Stimulated activated CD8-positive, alpha-beta memory T cell treated with anti-CD3 and anti-CD28 coated beads, Interleukin-15, amount 100 ng/mL, for 48 hours (primary cell): ENCODE measurements around the gene SLC44A4.
A peak's percentile ranks its signal among the peaks of the same experiment; 100 is the strongest.
"Not testable (repeated sequence)": the region's sequence is repeated elsewhere in the genome, so short reads cannot be mapped to it uniquely, and the experiment has no call there.

ENCODE experiments used
- DNase-seq, 2 donors: peaks; one replicate each; pipeline ENCODE4 v3.0.0-alpha.2; 2020; ENCODE audit warnings: low read depth in 2 of 2

The SLC44A4 gene

DNA sequence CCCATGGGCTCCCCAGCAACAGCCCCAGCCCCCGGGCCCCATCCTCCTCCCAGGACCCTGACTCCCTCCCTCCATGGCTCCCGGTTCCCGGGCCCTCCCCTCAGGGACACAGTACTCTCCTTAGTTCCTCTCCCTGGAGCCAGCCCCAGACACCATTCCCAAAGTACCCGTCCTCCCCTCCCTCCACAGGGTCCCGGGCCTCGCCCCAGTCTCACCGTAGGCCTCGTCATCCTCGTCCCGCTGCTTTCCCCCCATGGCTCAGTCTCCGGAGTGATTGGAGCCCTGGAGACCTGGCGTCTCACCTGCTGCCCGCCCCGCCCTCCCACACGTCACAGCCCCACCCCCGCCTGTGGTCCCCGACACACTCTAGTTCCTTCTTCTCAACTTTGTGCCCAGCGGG is at the start of gene SLC44A4:
SLC44A4 (minus strand) TSS at position 272 of the 400 bp plus-strand sequence; CDS start at position 255, 17 bp downstream.
- no peak for DNase-seq

DNA sequence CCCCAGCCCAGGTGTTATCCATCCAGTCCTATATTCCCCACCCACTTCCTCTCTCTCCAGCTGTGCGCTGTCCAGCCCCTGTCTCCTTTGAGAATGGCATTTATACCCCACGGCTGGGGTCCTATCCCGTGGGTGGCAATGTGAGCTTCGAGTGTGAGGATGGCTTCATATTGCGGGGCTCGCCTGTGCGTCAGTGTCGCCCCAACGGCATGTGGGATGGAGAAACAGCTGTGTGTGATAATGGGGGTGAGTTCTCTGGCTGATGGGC is 49.8 kb upstream of the SLC44A4 start:
- no peak for DNase-seq

DNA sequence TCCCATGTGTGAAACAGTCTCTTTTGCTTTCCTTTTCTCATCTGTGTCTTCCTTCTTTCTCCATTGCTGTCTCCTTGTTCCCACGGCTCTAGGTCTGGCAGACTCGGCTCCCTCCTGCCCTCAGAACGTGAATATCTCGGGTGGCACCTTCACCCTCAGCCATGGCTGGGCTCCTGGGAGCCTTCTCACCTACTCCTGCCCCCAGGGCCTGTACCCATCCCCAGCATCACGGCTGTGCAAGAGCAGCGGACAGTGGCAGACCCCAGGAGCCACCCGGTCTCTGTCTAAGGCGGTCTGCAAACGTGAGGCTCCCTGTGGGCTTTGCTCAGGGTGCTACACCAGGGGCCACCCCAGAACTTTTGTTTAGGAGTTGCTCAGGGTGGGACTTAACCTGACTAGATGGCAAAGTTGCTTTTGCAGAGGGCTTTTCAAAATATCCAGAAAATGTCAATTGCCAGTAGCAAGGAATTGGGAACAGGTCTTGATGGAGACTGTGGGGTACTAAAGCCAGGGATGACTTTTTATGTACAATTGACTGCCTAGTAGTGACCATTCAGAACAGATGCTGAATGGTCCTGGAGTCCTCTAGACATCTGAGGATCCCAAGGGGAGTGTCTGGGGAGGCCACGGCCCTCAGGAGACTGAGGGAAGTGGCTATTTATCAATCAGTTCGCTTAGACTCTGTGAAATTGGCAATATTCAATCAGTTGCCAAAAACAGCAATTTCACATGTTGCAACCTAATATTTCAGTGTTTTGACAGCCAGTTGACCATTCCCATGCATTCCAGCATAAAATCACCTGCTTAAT is 49.3 kb upstream of the SLC44A4 start:
- no peak for DNase-seq

DNA sequence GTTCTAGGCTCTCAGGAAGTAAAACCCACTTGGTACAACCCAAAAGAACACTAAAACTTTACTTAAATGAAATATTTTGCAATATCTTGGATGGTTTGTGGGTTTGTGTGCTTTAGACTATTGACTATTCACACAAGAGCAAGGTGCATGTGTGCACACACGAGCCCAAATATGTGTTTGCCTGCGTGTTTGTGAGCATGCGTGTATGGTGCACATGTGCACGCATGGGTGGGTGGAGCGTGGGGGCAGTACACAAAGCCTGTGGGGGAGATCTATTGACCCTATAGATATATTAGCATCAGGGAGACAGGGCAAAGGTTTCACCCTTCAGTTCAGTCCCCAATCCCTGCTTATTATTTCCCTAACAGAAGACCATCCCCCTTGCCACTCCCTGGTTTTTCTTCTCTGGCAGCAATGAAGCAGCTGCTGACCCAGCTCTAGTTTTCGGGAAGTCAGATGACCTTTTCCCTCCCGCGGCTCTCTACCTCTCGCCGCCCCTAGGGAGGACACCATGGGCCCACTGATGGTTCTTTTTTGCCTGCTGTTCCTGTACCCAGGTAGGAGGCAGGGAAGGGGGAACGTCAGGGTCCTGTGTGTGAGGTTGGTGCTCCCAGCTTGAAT is 48.6 kb upstream of the SLC44A4 start, which contains the start of gene C2:
C2 (plus strand) TSS at position 476 of the 621 bp plus-strand sequence; CDS start at position 512, 36 bp downstream.
- DNase-seq: no peak

DNA sequence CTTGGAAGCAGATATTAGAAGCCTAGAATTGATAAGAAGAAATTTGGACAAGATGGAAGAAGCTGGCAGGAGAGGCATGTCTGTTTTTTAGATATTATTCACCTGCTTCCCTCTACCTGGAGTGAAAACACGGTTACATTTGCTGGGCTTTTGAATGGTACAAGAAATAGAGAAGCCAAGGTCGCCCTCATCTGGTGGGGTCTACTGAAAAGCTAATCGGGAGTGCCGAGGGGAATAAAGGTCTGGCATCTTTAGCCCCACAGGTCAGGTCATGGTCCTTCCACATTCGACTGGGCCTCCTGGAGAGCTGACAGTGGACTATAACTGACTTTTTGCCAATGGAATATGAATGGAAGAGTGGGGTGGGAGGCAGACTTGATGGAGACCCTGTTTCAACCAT is 44.1 kb upstream of the SLC44A4 start:
- DNase-seq: no peak

DNA sequence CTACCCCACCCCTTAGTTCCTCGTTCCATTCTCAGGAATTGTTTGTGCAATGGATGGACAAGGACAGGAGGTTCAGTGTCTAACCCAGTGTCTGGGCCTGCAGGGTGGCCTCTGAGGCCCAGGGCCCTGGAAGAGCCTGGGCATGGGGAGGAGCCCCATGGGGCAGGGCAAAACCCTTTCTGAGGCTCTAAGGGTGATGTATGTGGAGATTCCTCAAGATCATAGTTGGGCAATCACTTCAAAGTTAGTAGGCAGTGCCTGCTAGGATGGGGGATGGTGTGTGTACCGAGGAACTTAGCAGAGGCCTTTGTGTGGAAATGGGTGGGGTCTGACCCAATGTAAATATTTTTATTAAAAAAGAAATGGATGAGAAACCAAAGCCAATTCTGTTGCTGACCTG is 42.0 kb upstream of the SLC44A4 start:
- DNase-seq: no peak

DNA sequence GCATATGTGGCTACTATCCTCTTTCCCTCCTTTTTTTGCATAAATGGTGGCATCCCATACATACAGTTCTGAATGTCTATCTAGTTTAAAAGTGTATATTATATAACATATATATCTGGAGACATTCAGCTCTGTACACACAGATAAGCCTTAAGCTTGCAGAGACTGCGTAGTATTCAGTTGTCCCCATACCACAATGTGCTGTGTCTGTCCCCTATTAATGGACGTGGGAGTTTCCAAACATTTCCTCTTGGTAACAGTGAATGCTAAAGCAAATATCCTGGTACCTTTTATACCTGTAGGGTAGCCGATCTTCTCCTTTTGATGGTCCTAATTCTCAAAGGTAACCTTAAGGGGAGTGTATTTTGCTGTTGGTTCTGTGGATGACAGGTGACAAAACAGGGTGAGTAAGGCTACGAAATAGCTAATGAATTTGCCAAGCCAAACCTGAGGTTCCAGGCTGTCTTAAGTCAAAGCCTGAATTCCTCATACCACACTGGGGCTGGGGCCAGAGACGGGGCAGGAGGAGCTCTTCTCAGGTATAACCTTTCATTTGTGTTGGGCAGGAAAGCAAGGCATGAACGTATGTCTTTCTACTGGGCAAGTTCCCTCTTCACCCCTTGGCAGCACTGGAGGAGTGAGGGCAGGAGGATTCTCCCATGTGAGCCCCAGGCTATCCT is 41.0 kb upstream of the SLC44A4 start:
- DNase-seq: no peak

DNA sequence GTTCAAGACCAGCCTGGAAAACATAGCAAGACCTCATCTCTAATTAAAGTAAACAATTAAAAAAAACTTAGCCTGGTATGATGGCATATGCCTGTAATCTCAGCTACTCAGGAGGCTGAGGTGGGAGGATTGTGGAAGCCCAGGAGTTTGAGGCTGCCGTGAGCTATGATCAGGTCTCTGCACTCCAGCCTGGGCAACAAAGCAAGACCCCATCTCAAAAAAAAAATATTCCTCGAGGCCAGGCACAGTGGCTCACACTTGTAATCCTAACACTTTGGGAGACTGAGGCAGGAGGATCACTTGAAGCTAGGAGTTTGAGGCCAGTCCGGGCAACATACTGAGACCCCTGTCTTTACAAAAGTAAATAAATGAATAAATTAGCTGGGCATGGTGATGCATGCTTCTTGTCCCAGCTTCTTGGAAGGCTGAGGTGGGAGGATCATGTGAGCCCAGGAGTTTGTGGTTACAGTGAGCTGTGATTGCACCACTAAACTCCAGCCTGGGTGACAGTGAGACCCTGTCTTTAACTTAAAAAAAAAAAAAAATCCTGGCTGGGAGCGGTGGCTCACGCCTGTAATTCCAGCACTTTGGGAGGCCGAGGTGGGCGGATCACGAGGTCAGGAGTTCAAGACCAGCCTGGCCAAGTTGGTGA is 39.4 kb upstream of the SLC44A4 start:
- DNase-seq: no peak

DNA sequence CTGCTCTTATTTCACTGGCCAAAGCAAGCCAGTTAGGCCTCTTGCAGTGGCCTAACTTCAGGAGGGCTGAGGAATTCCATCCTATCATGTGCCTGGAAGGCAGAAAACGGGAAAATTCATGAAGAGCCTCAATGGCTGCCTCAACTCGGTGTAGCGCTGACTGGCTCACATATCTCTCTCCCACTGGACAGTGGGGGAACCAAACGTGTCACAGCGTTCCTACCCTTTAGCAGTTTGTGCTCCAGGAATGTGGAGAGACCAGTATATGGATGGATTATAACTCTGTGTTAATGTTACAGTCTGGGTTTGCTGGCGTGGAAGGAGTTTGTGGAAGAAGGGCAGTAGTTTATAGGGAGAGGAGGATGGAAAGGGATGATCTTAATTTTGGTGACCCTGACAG is 37.0 kb upstream of the SLC44A4 start:
- no peak for DNase-seq

DNA sequence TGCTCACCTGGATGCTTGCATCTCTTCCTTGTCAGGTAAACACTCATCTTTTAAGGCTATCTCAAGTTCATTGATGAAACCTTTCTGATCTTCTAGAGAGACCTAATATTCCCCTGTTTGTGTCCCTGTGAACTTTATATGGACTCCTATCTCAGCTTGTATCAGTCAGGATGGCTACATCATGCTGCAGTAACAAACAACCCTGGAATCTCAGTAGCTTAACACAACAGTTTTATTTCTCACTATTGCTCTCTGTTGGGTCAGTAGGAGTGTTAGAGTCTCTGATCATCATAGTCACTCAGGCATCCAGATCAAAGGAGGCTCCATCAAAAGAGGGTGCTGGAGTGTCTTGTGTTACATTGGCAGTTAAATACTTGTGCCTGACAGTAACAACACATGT is 36.6 kb upstream of the SLC44A4 start:
- no peak for DNase-seq

DNA sequence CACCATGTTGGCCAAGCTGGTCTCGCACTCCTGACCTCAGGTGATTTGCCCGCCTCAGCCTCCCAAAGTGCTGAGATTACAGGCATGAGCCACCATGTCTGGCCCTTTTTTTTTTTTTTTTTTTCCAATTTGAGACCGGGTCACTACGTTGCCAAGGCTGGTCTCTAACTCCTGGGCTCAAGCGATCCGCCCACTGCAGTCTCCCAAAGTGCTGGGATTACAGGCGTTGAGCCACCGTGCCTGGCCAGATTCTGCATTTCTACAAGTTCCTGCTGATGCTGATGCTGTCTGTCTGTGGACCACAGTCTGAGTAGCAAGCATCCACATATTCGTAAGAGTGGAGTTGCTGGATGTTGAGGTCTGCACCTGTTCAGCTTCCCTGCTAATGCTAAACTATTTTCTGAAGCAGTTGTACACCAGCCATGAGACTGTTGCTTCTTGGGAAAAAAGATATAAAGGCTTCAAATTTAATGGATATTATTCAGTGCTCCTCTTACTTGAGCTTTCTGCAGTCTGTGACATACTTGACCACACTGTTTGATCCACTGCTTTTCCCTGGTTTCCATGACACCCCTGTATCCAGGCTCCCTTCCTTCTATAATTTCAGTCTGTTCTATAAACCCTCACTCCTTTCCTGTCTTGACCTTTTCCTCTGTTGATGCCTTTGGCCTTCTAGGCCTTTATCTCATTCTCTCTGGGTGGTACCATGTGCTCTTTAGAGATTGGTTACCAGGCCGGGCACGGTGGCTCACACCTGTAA is 33.2 kb upstream of the SLC44A4 start:
- DNase-seq: no peak

DNA sequence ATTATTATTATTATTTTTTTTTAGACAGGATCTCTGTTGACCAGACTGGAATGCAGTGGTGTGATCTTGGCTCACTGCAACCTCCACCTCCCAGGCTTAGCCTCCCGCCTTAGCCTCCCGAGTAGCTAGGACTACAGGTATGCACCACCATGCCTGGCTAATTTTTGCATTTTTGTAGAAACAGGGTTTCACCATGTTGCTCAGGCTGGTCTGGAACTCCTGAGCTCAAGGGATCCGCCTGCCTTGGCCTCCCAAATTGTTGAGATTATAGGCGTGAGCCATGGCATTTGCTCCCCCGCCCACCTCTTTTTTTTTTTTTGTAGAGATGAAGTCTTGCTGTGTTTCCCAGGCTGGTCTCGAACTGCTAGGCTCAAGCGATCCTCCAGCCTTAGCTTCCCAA is 30.5 kb upstream of the SLC44A4 start:
- DNase-seq: not testable (repeated sequence)

DNA sequence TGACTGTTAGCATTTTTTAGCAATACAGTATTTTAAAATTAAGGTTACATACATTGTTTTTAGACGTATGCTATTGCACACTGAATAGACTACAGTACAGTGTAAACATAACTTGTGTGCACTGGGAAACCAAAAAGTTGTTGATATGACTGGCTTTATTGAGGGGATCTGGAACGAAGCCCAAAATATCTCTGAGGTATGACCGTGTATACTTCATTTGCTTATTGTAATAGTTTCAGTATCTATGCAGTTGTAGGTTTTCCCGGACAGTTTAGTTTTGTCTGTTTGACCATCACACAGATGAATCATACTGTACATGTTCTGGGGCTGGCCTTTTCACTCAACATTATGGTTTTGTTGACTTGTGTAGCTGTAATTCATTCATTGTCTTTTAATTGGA is 30.0 kb upstream of the SLC44A4 start:
- DNase-seq: no peak

DNA sequence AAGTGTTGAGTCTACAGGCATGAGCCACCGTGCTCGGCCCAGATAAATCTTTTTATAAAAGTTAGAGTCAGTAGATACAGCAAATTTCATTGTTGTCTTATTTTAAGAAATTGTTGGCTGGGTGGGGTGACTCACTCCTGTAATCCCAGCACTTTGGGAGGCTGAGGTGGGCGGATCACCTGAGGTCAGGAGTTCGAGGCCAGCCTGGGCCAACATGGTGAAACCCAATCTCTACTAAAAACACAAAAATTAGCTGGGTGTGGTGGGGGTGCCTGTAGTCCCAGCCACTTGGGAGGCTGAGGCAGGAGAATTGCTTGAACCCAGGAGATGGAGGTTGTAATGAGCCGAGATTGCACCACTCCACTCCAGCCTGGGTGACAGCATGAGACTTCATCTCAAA is 29.5 kb upstream of the SLC44A4 start:
- DNase-seq: not testable (repeated sequence)

DNA sequence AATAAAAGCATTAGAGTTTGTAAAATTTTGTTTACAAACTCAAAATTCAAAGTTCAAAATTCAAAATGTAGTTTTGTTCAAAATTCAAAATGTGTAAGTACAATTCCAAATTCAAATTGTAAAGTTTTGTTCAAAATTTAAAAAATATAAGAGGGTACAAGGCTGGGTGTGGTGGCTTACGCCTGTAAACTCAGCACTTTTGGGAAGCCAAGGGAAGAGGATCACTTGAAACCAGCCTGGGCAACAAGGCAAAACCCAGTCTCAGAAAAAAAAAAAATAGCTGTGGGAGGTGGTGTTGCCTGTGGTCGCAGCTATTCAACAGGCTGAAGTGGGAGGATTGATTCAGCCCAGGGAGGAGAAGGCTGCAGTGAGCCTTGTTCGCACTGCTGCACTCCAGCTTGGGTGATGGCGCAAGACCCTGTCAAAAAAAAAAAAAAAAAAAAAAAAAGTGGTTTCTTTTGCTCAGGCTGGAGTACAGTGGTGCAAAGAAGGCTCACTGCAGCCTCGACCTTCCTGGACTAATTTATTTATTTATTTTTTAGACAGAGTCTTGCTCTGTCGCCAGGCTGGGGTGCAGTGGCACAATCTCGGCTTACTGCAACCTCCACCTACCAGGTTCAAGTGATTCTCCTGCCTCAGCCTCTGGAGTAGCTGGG is 28.5 kb upstream of the SLC44A4 start:
- DNase-seq: no peak

DNA sequence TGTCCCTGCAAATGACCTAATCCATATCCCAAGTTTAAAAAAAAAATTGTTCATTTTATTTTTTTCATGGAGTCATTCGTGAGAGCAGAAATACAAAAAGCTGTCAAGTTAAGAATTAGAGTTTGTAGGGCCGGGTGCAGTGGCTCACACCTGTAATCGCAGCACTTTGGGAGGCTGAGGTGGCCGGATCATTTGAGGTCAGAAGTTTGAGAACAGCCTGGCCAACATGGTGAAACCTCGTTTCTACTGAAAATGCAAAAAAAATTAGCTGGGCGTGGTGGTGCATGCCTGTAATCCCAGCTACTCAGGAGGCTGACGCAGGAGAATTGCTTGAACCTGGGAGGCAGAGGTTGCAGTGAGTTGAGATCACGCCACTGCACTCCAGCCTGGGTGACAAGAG is 27.9 kb upstream of the SLC44A4 start:
- DNase-seq: not testable (repeated sequence)

DNA sequence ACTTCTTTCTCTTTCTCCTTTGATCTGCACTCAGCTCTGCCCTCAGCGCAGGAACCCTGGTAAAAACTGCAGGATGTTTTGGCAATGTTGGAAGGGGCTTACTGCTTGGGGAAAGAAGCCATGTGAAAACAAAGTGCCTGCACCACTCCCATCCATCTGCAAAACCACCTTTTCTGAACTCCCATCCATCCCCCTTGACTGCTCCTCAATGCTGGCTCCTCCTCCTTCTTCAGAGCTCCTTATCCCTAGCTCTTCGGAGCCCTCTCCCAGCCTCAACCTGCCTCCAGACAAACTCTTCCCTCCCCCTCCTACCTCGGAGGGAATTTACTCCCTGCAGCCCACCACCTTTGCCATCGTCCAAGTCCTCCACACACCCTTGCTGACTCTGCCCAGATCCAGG is 27.3 kb upstream of the SLC44A4 start:
- DNase-seq: no peak

DNA sequence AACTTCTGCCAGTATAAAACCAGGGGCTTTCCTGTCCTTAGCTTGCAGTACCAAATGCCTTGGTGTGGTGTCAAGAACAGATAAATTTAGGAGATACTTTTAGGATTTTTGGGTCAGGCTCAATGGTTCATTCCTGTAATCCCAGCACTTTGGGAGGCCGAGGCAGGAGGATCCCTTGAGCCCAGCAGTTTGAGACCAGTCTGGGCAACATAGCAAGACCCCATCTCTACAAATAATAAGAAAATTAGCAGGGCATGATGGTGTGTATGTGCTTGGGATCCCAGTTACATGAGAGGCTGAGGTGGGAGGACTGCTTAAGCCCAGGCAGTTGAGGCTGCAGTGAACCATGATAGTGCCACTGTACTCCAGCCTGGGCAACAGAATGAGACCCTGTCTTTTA is 26.2 kb upstream of the SLC44A4 start:
- no peak for DNase-seq

DNA sequence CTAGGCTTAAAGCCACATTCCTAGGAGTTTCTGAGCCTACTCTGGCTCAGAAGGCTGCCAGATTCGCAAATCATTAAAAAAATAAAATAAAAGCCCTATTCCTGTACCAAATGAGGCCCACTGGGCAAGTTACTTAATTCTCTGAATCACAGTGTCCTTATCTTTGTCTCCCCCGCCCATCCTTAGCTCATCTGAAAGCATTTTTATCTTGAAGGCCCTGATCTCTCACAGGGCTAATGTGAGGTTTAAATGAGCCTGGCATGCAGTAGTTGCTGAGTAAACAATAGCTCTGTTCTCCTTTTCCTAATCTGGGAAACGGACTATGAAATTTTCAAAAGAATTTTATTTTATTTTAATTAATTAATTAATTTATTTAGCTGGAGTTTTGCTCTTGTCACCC is 25.2 kb upstream of the SLC44A4 start:
- DNase-seq: no peak

DNA sequence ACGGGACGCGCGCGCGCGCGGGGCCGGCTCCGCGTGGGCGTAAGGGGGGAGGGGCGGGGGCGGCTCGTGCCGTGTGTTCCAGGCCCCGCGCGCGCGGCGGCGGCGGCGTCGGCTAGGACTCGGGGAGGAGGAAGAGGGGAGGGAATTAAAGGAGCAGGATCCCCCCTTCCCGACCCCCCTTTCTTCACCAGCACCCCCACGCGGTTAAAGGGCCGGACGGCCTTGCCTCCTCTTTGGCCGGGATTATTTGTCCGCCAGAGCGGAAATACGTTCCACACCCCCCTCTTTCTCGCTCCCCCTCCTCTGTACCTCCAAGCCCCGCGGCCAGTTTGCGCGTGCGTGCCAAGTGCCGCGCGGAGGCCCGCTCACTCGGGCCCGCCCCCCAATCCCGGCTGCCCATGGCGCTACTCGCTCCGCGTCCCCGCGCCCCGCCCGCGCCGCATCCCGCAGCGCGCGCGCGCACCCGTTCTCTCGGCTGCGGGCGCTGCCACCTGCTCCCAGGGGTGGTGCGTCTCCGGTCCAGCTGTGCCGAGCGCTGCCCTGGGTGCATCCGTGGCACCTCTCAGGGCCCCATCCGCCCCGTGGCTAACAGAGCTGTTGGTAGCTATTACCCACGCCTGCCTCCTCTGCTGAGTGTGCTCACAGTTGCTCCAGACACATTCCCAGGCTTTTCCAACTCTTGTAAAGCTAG is 23.3 kb upstream of the SLC44A4 start, which contains the start of gene ZBTB12:
ZBTB12 (minus strand) TSS at position 134 of the 691 bp plus-strand sequence. CDS start 781 bp downstream, outside the sequence.
- DNase-seq: peak; percentile 78 to 83
